Stimulated activated naive CD8-positive, alpha-beta T cell treated with anti-CD3 and anti-CD28 coated beads, Interleukin-15, amount 100 ng/mL, for 72 hours (primary cell): Measurements from ENCODE around the gene FXYD6.

ENCODE experiments used
- ATAC-seq: fragments of 150-1000 bp; cut with Tn5 transposase; 2 replicates; pipeline ENCODE4 v1.10.0; 2021; ENCODE audit warnings: mild to moderate bottlenecking, moderate library complexity
- DNase-seq, 2 donors: peaks; one replicate each; pipeline ENCODE4 v3.0.0; 2021 to 2022
- H3K27ac Mint-ChIP-seq, 2 donors: one replicate each; pipeline ENCODE4 v1.8.0; 2022; ENCODE audit warnings: mild to moderate bottlenecking in 2 of 2, mixed read lengths in 2 of 2, moderate library complexity in 2 of 2
- H3K27me3 Mint-ChIP-seq: one replicate; pipeline ENCODE4 v1.8.0; 2022; ENCODE audit warnings: mixed read lengths
- H3K4me1 Mint-ChIP-seq: one replicate; pipeline ENCODE4 v1.8.0; 2022; ENCODE audit warnings: mild to moderate bottlenecking, mixed read lengths
- H3K4me3 Mint-ChIP-seq, 2 donors: one replicate each; pipeline ENCODE4 v1.8.0; 2022; ENCODE audit warnings: mild to moderate bottlenecking in 2 of 2, mixed read lengths in 2 of 2, moderate library complexity in 1 of 2
- H3K9me3 Mint-ChIP-seq, 2 donors: one replicate each; pipeline ENCODE4 v1.8.0; 2022; ENCODE audit warnings: mixed read lengths in 2 of 2

Gene FXYD6

DNA sequence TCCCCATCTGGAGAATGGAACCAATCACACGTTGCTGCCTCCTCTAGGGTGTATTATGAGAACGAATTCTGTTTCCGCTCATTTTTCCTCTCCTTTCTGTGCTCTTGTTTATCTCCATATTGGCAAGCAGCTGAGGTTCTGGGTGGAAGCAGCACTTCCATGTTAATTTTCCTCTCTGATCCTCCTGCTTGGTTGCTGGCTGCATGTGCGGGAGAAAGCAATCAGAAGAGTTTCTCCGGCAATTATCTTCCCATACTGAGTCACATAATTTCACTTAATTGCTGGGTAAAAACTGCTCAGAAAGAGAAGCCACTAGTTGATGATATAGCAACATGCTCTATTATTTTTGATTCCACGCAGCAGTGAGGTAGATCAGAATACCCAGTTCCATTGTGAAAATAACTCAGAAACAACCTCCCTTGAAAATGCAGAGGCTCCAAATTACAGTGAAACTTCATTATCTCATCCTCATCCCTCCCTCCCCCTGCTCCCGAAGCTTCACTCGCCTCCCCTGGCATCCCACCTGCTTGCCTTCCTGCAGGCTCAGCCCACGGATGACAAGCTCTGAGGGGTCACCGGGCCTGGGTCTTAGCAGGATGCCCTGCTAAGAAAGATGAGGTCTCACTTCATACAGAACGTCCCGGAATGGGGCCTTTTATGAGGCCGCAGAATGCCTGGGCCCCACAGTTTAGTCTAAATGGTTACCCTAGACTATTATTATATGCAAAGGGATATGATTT, 20.4 kb downstream of the FXYD6 start:
- H3K4me1 Mint-ChIP-seq, result peaks cover 6% of the 10 kb centered on the region
- H3K27me3 Mint-ChIP-seq, result no peaks in the 10 kb centered on the region
- no peak for ATAC-seq
- H3K27ac Mint-ChIP-seq, result peak overlapping the region in 1 of 2 donors; percentile 76
- H3K9me3 Mint-ChIP-seq, result peaks cover 9 to 10% of the 10 kb centered on the region in 2 donors
- no peak overlapping the region for H3K4me3 Mint-ChIP-seq
- DNase-seq, result no peak

DNA sequence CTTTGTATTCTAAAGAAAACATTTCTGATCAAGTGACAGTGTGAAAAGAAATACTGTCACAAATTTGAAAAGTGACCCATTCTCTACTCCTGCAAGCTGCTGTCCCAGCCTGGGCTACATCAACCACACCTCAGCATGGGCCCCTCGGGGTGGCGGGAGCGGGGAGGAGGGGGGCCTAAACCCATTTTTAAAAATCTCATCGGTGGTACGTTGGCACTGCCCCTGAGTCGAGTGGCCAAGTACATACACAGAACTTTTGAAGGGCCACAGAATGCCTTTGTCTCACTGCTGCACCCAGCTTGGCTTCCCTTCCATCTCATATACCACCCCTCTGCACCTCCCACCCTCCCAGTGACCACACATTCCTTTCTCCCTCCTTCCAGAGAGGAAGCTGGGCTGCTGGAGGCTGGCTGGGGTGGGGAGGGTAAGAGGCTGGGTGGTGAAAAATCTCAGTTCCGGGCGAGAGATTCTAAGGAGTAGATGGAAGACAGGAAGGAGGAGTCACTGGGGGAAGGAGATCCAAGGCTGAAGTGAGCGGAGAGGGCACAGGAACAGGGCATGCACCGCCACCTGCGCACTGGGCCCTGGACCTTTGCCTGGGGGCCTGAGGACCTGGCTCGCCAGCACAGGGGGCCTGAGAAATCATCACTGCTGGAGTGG, 21.1 kb downstream of the FXYD6 start:
- H3K27me3 Mint-ChIP-seq, result no peaks in the 10 kb centered on the region
- H3K9me3 Mint-ChIP-seq, result peaks cover 9 to 10% of the 10 kb centered on the region in 2 donors
- ATAC-seq (no peak), DNase-seq (no peak)
- H3K4me1 Mint-ChIP-seq, result peaks cover 8% of the 10 kb centered on the region
- no peak overlapping the region for H3K4me3 Mint-ChIP-seq
- H3K27ac Mint-ChIP-seq, result no peak overlapping the region

DNA sequence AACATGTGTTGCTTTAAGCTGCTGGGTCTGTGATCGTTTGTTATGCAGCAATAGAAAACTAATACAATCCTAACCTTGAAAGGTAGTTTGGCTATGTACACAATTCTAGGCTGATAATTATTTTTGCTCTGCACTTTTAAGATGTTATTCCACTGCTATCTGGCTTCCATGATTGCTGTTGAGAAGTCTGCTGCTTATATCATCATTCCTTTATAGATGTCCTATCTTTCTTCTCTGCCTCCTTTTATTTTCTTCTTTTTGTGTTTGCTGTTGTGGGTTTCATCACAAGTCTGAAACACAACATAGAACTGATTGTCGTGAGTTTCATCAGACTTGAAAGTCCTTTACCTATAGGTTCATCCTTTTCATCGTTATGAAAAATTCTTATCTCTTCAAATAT, 24.1 kb downstream of the FXYD6 start:
- Mint-ChIP-seq H3K27me3 (no peaks in the 10 kb centered on the region), H3K9me3 (peaks cover 9 to 10% of the 10 kb centered on the region in 2 donors), H3K4me1 (peaks cover 15% of the 10 kb centered on the region), H3K27ac (no peak overlapping the region), H3K4me3 (no peak overlapping the region)
- no peak for DNase-seq
- ATAC-seq, result no peak

DNA sequence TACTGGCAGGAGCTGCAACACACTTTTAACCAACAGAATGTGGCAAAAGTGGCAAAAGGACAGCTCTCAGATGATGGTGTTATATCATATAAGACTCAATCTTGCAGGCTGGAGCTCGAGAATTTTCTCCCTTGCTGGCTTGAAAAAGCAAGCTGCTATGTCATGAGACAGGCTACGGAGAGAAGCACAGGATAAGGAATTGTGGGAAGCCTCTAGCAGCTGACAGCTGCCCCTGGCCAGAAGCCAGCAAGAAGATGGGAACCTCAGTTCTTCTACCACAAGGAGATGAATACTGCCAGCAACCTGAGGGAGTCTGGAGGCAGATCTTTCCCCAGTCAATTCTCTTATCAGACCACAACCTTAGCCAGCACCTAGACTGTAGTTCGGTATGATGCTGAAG, 24.6 kb downstream of the FXYD6 start:
- H3K4me3 Mint-ChIP-seq, result no peak overlapping the region

DNA sequence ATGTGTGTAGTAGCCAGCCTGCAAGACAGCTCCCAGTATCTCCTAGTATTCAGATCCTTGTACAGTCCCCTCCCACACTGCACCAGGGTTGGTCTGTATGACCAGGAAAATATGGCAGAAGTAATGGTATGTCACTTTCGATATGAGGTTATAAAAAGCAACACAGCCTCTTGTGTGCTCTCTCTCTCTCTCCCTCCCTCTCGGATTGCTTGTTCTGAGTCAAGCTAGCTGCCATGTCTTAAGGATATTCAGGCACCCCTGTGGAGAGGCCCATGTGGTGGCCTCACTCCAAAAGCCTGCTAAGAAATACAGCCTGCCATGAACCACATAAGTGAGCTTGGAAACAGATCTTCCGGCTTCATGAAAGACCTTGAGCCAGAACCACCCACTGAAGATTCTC, 25.4 kb downstream of the FXYD6 start:
- ATAC-seq, result no peak
- H3K4me3 Mint-ChIP-seq, result no peak overlapping the region
- H3K4me1 Mint-ChIP-seq, result peaks cover 15% of the 10 kb centered on the region
- no peak overlapping the region for H3K27ac Mint-ChIP-seq
- no peak for DNase-seq
- no peaks in the 10 kb centered on the region for H3K27me3 Mint-ChIP-seq
- H3K9me3 Mint-ChIP-seq, result peaks cover 9 to 10% of the 10 kb centered on the region in 2 donors

More for the DNA sequence above, 24.6 kb downstream of the FXYD6 start:
- no peak for ATAC-seq
- Mint-ChIP-seq H3K4me1 (peaks cover 15% of the 10 kb centered on the region), H3K27me3 (no peaks in the 10 kb centered on the region), H3K27ac (no peak overlapping the region), H3K9me3 (peaks cover 9 to 10% of the 10 kb centered on the region in 2 donors)
- DNase-seq, result no peak

DNA sequence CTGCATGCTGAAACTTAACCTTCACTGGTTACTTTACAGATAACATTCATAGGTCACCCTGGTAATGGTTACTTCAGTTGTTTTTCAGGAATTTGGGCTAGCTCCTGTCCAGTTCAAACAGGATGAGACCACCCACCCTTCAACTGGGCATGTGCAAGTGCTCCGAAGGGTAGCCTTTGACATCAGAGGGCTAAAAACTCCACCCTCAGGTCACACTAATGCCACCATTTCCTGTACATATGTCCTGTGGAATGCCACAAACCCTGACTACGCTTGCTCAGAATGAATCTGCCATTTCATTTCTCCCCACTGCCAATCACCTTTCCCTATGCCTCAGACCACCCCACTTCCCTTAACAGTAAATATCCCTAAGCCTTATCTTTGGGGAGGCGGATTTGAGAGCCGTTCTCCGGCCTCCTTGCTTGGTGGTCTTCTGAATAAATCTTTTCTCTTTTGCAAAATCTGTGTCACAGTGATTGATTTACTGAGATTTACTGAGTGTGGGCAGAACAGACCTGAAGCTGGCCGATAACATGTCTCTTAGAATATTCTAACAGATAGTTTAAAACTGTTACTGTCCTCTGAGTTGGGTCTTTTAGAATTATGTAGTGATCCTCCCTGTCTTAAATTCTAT, 26.6 kb downstream of the FXYD6 start:
- H3K4me3 Mint-ChIP-seq, result no peak overlapping the region
- H3K9me3 Mint-ChIP-seq, result peaks cover 9 to 10% of the 10 kb centered on the region in 2 donors
- ATAC-seq, result no peak
- H3K27ac Mint-ChIP-seq, result no peak overlapping the region
- DNase-seq, result no peak
- no peaks in the 10 kb centered on the region for H3K27me3 Mint-ChIP-seq
- peaks cover 15% of the 10 kb centered on the region for H3K4me1 Mint-ChIP-seq

DNA sequence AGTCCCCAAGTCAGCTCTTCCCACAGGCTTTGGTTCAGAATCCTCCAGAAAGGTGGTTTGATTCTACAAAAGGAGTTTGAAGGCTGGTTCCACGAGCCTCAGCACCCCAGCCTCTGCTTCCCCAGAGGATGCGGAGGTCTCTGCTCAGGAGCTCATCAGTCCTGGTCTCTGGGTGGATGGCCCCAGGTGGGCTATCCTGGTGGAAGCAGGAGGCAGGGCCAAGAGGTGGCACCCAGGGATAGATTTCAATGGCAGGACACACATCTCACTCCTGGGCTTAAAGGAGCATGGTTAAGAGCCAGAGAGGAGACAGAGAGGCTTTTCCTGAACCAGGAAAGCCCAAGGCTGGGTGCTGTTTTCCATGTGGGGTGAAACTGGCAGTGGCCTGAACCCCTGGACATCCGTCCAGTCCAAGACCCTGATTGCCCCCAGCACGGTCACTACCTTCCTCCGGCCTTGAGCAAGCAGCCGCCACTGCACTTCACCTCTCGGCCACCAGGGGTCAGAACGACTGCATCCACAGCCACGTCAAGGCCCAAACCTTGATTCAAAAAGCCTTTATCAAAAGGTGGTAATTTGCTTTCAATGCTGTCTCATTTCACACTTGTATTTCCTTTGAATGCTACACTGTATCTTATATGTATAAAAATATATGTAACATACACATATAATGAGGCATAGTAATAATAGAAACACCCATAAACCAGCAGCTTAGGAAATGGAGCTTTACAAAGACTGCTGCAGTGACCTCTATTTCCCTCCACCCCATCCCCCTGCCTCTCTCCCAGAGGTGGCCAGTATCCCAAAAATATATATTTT, 32.6 kb downstream of the FXYD6 start:
- Mint-ChIP-seq H3K27ac (no peak overlapping the region), H3K9me3 (no peaks in the 10 kb centered on the region), H3K27me3 (no peaks in the 10 kb centered on the region), H3K4me1 (peaks cover 28% of the 10 kb centered on the region), H3K4me3 (no peak overlapping the region)
- peak; percentile 76 to 77 for DNase-seq
- ATAC-seq, result peak; percentile 75

DNA sequence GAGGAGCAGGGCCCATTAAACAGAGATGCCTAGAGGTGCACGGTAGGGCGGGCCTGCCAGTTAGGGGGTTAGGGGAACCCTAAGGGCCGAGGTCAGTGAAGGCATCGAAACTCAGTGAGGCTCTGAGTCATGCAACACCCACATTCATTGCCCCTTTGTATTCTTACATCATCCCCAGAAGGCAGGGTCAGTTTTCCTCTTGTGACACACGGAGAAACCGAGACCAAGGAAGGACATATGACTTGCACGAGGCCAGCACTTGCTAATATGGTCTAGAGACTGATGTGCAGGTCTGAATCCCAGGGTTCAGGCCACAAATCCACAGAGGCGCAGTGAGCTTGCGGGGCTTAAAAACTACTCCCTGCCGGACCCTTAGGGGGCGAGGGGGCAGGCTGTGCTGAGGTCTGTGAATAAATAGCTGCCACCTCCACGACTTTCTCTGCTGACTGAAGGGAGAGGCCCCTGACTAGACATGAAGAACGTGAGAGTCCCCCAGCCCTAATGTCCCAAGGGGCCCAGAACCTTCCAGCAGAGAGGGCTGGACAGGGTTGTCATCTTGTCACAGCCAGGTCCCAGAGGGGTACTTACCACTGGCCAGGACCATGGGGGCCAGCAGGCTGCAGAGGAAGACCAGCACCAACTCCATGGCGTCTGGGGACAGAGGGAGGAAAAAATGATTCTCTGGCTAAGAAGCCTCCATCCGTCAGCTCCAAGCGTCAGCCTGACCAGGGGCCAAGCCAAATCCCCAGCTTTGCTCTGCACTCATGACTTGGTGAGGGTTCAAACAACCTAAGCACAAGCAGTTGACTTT, 34.1 kb downstream of the FXYD6 start:
- Mint-ChIP-seq H3K27ac (peak overlapping the region in 1 of 2 donors; percentile 79), H3K27me3 (no peaks in the 10 kb centered on the region), H3K9me3 (no peaks in the 10 kb centered on the region), H3K4me3 (no peak overlapping the region), H3K4me1 (peaks cover 43% of the 10 kb centered on the region)
- no peak for ATAC-seq
- DNase-seq, result no peak

DNA sequence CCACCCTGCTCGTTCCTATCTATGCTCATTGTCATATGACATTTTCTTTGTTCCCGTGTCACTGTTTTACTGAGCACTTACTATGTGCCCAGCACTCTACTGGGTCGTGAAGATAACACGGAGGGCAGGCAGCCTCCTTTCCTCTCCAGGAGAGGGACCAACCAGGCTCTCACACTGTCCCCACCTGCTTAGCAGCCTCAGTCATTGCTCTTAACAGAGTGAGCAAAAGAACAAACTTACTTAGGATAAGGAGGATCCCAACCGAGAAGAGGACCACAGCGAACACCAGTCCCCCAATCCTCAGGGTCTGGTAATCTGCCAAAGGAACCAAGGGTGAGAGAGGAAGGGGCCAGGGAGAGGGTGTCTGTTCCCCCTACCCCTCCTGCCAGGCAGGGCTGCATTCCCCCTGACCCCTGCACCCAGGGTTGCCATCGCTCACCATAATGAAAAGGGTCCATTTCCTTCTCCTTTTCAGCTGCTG, 34.9 kb downstream of the FXYD6 start:
- DNase-seq, result no peak
- no peaks in the 10 kb centered on the region for H3K9me3 Mint-ChIP-seq
- H3K4me3 Mint-ChIP-seq, result no peak overlapping the region
- ATAC-seq, result no peak
- no peaks in the 10 kb centered on the region for H3K27me3 Mint-ChIP-seq
- peak overlapping the region; percentile 1 to 7 for H3K27ac Mint-ChIP-seq
- H3K4me1 Mint-ChIP-seq, result peaks cover 45% of the 10 kb centered on the region

DNA sequence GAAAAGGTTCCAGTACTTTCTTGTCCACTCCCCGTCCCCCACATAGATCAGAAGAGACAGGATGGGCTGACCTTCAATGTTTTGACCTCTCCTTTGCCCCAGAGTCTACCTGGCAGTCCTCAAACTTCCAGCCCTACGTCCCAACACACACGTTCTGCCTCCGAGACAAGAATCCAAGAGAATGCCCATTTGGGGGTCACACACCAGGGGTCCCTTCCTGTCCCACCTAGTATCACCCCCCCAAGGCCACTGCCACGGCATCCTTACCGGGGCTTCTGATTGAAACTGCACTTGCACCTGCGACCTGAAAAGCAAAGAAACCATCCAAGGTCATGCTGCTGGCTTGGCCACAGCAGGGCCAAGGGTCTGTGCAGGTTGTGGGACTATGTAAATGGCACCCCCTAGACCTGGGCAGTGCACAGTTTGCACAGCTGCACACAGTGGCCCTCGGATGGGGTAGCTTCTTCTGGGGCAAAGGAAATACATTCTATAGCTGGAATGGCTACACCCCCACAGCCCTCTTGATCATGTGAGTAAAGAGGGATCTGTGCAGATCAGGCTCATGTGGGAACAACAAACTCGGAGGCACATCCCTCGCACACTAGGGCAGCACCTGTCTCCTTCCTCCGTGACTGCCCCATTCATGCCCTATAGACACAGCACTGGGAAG, 35.4 kb downstream of the FXYD6 start:
- peaks cover 45% of the 10 kb centered on the region for H3K4me1 Mint-ChIP-seq

DNA sequence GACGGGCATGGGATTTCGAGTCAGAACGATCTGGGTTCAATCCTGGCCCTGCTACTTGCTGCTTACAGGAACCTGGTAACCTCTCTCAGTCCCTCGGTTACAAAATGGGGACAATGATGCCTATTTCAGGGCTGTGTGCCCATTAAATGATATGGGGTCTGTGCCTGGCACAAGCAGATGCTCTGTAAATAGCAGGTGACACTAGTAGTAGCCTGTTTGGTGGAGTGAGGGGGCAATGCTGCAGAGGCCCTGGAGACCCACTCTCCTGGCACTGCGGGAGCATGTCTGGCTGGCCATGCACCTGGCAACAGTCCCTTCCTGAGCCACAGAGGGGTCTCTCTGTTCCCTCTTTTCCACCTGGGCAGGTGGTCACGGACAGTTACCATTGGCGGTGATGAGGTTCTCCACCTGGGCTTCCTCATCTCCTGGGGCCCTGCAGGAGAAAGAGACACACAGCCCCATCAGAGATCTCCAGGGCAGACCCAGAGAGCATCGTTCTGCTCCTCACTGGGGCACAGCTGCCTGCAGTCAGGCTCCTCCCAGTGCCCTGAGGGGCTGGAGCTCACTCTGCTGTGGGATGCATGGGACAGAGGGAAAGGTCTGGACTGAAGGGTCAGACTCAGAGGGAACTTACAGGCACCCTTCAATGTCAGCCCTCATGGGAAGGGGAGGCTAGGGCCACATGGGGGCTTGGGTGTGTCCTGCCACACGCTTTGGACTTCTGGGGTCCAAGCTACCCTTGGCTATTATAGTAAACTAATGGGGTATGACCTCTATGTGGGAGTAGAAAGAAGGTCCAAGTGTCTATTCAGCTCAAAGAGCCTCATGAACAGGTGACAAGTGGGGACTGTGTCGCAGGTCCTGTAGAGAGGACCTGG, 36.3 kb downstream of the FXYD6 start:
- Mint-ChIP-seq H3K9me3 (no peaks in the 10 kb centered on the region), H3K27ac (no peak overlapping the region), H3K27me3 (no peaks in the 10 kb centered on the region), H3K4me1 (peaks cover 45% of the 10 kb centered on the region), H3K4me3 (no peak overlapping the region)
- DNase-seq (no peak), ATAC-seq (no peak)

More for the DNA sequence above, 35.4 kb downstream of the FXYD6 start:
- no peaks in the 10 kb centered on the region for H3K27me3 Mint-ChIP-seq
- DNase-seq, result no peak
- ATAC-seq, result no peak
- H3K27ac Mint-ChIP-seq, result peak overlapping the region in 1 of 2 donors; percentile 33
- H3K4me3 Mint-ChIP-seq, result no peak overlapping the region
- no peaks in the 10 kb centered on the region for H3K9me3 Mint-ChIP-seq

DNA sequence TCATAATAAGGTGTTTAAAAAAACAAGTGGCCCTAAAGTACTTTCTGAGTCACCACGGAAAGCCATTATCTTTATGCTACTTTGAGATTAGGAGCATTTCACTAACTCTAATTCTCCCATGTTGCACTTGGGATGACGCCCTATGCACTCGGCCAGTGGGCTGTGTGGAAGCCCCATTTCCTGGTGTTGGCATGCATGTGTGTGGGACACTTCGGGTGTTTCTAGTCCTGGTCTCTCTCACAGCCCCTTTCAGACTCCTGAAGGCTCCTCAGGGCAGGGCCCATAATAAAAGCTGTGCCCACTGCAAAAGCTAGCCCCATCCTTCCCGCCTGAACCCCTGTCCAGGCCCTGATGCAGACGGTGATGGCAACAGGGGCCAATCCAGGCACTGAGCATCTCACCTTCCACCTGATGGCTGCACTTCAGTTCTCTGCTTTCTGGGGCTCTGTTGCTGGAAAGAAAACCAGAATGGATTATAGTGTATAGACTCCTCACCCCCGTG, 37.0 kb downstream of the FXYD6 start:
- ATAC-seq (no peak), DNase-seq (no peak)
- no peaks in the 10 kb centered on the region for H3K27me3 Mint-ChIP-seq
- no peak overlapping the region for H3K4me3 Mint-ChIP-seq
- peaks cover 45% of the 10 kb centered on the region for H3K4me1 Mint-ChIP-seq
- H3K9me3 Mint-ChIP-seq, result no peaks in the 10 kb centered on the region
- peak overlapping the region in 1 of 2 donors; percentile 42 for H3K27ac Mint-ChIP-seq

DNA sequence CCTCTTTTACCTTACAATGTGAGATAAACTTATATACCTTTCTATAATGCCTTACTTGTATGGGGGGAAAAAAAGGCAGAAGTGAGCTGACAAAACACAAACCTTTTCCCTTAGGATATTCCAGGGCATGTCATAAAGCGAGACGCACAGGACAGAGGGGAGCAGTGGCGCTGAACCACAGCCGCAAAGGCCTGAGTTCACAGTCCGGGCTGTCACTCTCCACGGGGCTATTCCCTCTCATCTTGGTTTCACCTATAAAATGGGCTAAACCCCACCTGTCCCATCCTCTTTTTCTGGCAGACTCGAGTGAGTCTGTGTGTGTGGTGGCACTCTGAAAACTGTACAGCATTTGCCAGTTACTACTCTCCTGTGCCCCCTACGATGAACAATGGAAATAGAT, 37.6 kb downstream of the FXYD6 start:
- DNase-seq, result no peak
- H3K9me3 Mint-ChIP-seq, result no peaks in the 10 kb centered on the region
- H3K27me3 Mint-ChIP-seq, result no peaks in the 10 kb centered on the region
- ATAC-seq, result no peak
- peaks cover 44% of the 10 kb centered on the region for H3K4me1 Mint-ChIP-seq
- H3K27ac Mint-ChIP-seq, result no peak overlapping the region
- no peak overlapping the region for H3K4me3 Mint-ChIP-seq
